HG02885 (cell line): ENCODE results near the gene HNRNPA0.

Experiments
- ATAC-seq: cut with Tn5 transposase; IDR thresholded peaks from one replicate; pipeline ENCODE4 v1.9.1; 2021; ENCODE audit warnings: mild to moderate bottlenecking; ENCODE audit not compliant: unreplicated experiment, poor library complexity

Gene HNRNPA0

DNA sequence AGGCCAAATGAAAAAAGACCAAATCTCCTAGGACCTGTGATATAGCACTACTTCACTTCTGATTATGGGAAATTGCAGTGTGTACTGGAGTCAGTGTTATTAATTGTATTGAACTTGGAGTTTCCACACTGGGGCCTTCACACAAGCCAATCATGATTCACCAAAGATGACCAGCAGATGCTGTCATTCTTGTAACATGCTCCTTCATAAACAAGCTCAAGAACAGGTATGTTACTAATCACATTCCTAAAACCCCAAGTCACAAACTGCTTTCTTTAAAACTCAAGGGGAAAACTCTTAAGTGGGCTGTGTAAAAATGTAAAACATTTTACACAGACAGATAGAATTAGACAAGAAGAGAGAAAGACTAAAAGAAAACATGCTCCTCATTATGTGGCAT, 23.8 kb downstream of the HNRNPA0 start:
- no peak for ATAC-seq

GRCh38 chr5:137728048-137728447, 26.1 kb downstream of the HNRNPA0 start:
- ATAC-seq: no peak

DNA sequence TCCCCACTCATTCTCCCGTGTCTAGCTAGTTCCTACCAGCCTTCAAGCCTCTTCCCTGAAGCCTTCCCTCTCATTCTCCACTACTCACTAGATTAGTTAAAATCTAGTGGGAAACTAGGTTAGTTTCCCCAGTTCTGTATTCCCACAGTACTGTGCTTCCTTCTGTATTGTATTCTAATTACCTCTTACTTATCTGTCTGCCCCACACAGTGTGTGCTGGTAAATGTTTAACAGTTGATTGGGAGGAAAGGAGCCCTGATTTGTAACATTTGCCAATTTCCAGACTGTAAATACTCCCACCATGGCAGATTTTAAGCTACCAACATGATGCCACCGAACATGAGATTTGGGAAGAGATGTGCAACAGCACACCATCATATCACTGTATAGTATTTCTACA, 26.5 kb downstream of the HNRNPA0 start:
- ATAC-seq: no peak

- no peak for ATAC-seq
These were observed 29.9 kb downstream of the HNRNPA0 start for GRCh38 chr5:137724251-137724650.

DNA sequence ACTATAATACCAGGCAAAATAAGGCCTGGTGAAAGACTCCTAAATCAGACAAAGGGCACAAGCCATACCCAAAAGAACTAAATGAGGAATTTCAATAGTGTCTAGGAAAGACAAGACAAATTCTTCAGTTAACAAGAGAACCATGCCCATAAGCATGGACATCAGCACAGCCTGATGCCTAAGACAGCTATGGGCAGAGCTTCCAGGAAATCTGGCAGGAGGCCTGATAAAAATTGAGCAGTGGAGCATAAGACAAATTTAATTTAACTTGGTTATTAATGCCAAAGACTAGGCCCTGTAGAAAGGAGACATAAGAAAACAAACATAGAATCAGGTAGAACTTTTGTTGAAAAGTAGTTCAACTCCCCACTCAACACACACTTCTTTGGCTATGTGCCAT, 35.6 kb downstream of the HNRNPA0 start:
- ATAC-seq: no peak

GRCh38 chr5:137716337-137716736, 37.8 kb downstream of the HNRNPA0 start:
- ATAC-seq: no peak

- no peak for ATAC-seq
These were observed 38.7 kb downstream of the HNRNPA0 start for GRCh38 chr5:137715456-137715855.

GRCh38 chr5:137714946-137715345, 39.2 kb downstream of the HNRNPA0 start:
- ATAC-seq: no peak

DNA sequence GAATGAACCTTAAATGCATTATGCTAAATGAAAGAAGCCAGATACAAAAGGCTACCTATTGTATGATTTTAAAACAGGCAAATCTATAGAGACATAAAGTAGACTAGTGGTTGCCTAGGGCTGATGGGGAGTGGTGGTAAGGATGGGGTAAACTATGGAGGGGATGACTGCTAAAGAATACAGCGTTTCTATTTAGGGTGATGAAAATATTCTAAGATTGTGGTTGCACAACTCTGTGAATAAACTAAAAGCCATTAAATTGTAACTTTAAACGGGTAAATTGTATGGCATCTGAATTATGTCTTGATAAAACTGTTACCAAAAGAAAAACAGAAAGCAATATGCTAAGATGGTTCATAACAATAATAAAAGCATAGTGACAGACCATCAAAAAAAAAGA, 39.7 kb downstream of the HNRNPA0 start:
- no peak for ATAC-seq

DNA sequence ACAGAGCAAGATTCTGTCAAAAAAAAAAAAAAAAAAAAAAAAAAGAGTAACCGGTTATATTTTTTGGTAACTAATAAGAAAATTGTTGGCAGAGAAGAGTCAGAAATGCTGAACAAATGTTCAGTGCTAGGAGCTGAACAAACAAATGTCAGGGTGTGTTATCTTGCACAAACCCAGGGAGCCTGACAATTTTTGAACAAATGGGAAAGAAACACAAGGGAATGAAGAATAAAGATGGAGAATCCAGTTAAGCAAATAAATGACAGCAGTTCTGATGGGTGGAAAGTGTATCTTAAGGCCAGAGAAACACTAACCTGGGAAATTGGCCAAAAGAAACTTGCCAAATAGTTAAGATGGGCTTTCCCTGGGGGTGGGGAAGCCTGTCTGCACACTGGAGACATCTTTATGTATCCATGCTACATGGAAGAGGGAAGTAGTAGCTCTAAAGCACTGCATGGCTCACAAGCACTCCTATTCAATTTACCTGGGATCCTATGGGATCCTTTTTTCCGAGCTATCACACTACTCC, 42.0 kb downstream of the HNRNPA0 start:
- no peak for ATAC-seq

- no peak for ATAC-seq
These were observed 44.1 kb downstream of the HNRNPA0 start for GRCh38 chr5:137710086-137710485.

- ATAC-seq: no peak
These were observed 45.2 kb downstream of the HNRNPA0 start for GRCh38 chr5:137708796-137709559.

DNA sequence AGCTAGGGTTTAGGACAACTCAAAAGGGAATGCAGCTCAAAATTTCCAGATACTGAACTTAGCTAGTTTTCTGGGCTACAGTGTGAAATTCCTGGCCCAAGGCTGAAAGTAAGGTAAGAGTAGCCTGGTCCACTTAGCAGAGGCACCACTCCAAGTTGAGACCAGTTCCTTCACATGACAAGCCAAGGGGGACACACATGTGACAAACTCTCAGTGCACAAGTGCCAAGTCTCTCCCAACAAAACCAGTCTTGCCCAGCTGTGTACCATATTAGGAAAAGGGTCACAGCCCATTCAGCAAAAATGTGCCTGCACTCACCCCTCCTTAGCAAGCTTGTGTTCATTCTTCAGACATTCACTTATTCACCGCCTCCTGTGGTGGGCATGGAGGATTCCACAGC, 46.1 kb downstream of the HNRNPA0 start:
- ATAC-seq: no peak

GRCh38 chr5:137706841-137707240, 47.3 kb downstream of the HNRNPA0 start:
- ATAC-seq: no peak

DNA sequence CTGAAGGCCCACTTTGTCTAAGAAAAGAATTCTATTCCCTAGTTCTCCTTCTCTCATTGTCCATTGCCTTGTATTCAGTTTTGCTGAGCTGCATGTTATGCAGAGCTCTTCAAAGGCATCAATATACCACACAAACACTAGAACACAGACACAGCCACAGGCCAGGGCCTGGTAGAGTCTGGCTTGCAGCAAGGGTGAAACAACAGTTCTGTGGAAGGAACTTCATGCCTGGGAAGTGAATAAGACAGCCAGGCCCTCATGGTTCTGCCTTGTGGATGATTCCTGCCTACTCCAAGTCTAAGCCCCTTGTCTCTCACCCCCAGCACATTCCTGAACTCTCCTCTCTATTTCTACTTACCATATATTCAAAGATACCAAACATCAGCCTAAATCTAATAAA, 49.1 kb downstream of the HNRNPA0 start:
- ATAC-seq: no peak

DNA sequence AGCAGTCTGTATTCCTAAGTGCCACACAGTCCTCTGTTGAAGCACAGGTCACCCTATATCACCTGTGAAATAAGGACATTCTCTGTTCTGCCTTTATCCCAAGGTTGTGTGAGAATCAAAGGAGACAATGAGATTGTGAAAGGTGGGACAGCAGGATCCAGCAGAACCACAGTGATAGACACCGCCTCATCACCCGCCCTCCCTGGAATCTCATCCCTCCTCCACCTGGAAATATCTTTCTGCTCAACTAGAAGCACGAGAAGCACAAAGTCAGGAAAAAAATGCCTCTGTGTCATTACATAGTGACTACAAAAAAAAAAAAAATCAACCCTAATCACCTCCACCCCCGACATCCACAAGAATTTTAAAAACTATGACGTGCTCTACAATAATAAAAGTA, 50.6 kb downstream of the HNRNPA0 start:
- no peak for ATAC-seq

- no peak for ATAC-seq
These were observed 53.9 kb downstream of the HNRNPA0 start for GRCh38 chr5:137700282-137700680.

DNA sequence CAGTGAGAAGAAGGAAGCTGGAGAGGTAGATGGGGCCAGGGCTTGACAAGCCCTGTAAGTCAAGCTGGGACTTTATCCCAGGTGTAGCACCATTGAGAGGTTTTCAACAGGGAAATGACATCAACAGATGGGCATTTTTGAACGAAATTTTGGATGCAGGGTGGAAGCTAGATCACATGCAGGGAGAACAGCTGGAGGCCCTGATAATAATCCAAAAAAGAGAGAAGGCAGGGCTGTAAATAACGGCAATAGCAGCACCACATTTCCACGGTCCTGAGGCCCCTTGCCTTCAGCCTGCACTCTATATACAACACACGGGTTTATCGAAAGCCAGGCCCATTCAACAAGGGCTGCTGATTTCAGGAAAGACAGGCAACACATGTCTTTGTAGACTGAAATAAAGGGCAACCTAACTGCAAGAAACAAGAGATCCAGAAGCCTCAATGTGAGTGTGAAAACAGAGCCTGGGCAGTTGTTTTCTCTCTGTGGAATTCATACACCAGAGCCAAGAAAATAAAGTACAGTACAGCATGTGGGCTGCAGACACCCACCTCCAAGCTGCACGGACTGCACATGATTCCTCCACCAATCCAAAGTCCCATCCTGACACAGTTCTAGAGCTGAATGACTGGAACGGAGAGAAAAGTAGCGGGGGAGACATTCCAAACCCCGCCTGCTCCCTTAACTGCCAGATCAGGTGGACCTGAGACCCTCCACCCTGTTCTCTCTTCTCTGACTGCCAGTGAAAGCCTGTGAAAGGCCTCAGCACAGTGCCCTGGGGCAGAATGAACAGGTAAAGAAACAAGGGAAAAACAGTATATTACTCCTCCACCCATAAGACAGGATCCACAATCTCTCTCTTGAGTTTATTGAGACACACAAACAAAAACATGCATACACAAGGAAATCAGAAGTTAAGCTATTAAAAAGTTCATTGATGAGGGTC, 54.6 kb downstream of the HNRNPA0 start:
- no peak for ATAC-seq

- no peak for ATAC-seq
These were observed 57.7 kb downstream of the HNRNPA0 start for GRCh38 chr5:137696481-137696880.

- ATAC-seq: no peak
These were observed 58.3 kb downstream of the HNRNPA0 start for GRCh38 chr5:137695651-137696428.
